Activated CD8-positive, alpha-beta memory T cell treated with anti-CD3 and anti-CD28 coated beads for 48 hours (primary cell): ENCODE results near the gene C20orf144.
A peak's percentile ranks its signal among the peaks of the same experiment; 100 is the strongest.

ENCODE experiments used
- DNase-seq, 3 experiments: peaks; one replicate each; pipeline ENCODE4 v3.0.0-alpha.2; 2020; ENCODE audit warnings: low read depth in 2 of 3, low spot score in 2 of 3

Gene C20orf144

DNA sequence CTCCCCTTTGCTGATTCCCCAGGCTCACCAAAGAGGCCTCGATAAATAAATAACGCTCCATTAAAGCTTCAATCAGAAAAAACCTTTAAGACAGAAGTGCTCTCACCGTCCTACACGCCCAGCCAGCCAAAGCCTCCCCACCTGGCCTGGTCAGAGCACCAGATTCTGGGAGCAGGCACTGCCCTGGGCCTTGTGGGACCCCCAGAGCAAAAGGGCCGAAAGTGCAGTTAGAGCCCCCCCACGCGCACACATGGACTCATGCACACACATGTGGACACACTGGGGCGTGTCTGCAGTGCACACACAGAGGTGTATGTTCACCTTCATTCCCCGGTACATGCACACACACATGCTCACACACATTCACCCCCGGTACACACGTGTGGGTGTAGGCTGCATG lies 14.0 kb downstream of the C20orf144 start:
- DNase-seq, result no peak

DNA sequence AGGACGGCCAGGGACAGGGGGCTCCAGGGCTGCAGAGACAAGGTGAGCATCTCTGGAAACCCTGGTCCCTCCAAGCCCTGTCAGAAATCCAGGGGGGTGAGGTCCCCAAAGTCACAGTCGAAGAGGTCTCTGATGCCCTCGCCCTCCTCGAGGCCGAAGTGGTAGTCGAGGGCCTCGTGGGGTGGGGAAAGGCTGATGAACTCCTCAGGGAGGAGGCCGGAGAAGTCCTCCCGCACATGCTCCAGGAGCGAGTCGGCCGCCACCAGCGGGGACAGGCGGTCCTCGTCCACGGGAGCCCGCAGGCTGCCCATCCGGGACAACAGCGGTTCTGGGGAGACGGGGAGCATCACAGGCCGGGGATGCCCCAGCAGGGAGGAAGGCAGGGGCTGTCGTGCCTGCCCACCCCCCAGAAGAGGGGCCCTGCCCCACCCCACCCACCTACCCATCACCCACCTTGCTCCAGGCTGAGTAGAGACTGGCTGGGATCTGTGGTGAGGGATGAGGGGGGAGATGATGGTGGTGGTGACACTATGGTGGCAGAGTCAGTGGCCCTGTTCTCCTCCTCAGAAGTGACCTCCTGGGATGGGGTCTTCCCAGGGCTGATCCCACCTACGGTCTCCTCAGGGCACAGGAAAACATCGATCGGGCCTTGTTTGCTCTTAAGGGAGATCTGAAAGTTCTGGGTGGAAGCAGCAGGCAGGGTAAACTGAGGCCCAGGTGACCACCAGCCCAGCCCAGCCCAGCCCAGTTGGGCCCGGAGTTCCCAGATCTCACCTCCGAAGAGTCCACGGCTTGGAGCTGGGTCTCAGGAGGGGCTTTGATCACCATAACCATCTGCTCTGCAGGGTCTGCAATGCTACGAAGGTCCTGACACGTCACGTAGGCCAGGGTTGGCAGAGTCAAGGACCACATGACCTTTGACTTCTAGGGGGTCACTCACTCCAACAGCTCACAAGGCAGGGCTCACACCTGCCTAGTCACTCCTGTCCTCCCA lies 14.8 kb downstream of the C20orf144 start:
- DNase-seq, result no peak

- no peak for DNase-seq
Measured at GRCh38 chr20:33677991-33678702, 16.0 kb downstream of the C20orf144 start.

DNA sequence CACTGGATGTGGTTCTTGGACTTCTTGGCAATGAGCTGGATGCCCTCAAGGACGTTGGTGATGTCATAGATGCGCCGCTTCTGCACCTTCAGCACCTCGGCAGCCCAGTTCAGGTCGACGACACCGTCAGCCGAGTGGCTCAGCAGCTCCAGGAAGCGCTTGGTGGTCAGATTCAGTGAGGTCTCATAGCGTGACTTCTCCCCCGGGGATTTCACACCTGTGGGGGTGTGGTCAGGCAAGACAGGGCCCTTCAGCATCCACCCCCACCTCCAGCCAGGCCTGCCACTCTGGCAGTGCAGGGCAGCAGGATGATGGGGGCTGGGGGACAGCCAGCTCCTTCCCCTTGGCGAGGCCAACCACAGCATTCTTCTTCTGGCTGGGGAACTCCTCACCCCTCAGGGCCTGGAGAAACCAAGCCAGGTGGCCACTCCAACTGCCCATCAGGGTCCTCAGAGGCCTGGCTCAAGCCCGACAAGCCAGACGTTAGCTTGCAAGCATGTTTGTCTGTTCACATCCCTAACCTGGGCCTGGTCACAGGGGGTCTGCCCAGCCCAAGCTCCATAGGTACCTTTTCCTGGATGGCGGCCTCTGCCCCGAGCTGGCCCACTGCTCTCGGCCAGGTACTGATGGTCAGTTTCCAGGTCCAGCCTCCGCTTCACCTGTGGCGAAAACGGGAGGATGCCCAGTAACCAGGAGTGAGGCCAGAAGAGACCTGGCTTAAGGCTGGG lies 17.8 kb downstream of the C20orf144 start:
- DNase-seq, result no peak

- no peak for DNase-seq
Measured at GRCh38 chr20:33680686-33681085, 18.6 kb downstream of the C20orf144 start.

- no peak for DNase-seq
Measured at GRCh38 chr20:33681288-33681687, 19.2 kb downstream of the C20orf144 start.

GRCh38 chr20:33681728-33682353 lies 19.7 kb downstream of the C20orf144 start:
- DNase-seq, result no peak

DNA sequence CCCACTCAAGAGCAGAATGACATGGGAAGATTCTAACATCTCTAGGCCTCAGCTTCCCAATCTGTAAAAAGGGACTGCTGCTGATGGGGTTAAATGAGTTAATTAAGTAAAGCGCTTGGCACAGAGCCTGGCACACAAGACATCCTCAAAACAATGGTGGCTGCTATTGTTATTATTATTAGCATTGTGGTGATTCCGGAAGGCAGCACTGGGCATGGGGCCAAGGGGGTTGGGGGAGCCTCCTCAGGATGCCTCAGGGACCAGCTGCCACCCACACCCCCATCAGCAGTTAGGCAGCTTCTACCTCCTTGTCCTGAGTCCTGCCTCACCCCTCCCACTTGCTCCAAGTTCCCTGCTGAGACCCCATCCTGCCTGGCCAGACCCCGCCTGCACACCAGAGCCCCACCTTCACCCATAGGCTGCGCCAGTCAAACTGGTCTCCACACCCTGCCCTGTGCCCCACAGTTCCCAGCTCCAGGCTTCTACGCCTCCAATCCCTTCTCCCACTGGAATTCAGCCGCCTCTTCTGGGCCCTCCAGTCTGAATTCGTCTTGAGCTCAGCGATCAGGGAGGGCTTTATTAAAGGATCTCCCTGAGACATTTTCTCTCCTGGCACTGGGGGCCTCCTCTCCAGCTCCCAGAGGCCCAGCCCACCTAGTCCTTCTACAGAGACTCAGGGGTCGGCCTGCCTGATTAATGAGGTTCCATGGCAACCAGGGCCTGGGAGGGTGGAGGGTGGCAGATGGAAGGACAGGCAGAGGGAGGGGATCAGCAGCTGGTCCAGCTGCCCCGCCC lies 22.6 kb downstream of the C20orf144 start:
- no peak for DNase-seq

DNA sequence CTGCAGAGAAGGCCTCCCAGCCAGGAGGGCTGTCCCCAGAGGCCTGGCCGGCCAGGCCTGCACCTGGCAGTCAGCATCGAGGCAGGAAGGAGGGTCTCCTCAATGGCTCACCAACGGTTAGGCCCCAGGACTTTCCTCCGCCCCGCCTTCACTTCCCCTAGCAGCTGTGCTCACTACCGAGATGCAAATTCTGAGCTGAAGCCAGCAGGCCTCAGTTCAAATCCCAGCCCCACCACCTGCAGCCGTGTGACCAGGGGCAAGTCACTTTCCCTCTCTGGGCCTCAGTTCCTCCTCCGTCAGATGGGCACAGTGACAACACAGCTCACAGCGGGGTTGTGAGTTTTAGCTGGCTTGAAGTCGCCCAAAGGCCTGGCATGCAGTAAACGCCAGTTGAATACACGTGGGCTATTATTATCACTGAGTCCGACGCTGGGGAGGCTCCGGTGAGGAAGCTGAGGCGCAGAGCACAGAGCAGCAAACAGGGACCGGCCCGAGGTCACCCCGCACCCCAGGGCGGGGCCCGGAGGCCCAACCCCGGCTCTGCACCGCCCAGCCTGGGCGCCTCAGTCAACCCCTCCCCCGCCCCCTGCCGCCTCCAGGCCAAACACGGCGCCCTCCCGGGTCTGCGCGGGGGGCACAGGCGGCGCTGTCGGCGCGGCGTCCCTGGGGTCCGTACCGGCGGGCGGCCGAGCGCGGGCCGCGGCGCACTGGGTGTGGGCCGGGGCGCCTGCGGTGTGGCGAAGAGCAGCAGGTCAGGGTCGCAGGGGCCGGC lies 23.4 kb downstream of the C20orf144 start:
- peak in 2 of 3 experiments; percentile 44 to 60 for DNase-seq

GRCh38 chr20:33686100-33686983 lies 24.2 kb downstream of the C20orf144 start, which contains the start of gene E2F1:
Gene E2F1, minus strand, starts transcription at chr20:33686385. Its CDS starts 121 bp downstream, at chr20:33686264.
- peak; percentile 94 to 96 (median 94) for DNase-seq

GRCh38 chr20:33686984-33687366 lies 24.8 kb downstream of the C20orf144 start:
- DNase-seq, result no peak

DNA sequence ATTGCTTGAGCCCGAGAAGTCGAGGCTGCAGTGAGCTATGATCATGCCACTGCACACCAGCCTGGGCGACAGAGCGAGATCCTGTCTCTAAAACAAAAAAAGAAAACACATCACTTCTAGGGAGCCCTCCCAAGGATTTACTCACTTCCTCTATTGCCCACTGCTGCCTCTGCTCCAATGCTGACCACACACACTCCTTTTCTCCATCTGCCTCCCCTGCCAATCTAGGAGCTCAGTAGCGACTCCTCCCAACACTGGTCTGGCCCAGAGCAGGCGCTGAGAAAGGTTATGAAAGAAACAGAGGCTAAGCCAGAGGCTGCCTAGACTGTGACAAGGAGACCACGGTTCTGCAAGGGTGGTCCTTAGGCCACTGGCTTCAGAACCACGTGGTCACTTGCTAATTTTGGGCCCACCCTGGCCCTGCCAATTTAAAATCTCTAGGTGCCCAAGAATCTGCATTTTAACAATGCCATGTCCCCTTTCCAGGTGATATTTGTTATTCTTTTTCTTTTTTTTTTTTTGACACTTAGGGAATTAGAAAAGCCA lies 25.3 kb downstream of the C20orf144 start:
- no peak for DNase-seq

DNA sequence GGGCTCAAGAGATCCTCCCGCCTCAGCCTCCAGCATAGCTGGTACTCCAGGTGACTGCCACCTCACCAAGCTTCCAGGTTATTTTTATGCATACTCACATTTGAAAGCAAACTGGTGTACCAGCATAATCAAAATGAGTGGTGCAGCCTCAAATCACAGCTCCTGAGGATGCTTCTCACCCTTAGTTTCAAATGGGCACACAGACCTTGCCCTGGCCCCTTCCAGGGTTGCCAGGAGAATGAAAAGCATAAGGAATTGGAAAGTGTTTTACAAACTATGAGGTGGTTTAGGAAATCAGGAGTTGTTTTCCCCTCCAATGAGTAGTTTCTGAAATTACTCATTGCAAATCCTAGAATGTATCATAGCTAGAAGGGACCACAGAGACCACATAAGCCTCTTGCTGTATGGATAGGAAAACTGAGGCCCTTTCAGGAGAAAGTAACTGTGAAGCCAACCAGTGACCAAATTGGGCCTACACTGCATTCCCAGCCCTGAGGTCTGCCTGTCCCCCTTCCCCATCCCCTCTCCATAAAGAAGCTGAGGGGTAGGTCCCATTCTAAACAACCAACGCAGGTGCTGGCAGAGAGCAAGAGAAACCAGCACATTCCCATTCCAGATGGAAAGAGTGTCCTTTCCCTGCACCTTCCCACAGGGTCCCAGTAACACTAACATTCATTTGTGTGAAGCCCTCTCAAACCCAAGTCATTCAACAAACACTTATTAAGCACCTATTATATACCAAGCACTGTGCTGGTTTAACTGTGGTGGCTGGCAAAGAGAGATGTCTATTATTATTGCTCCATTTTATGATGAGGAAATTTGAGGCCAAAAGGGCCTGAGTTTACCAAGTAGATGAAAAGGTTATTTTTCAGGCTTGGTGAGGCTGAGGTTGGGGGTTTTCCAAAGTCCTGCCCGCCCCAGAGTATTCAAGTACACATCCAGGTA lies 26.1 kb downstream of the C20orf144 start:
- DNase-seq, result no peak

DNA sequence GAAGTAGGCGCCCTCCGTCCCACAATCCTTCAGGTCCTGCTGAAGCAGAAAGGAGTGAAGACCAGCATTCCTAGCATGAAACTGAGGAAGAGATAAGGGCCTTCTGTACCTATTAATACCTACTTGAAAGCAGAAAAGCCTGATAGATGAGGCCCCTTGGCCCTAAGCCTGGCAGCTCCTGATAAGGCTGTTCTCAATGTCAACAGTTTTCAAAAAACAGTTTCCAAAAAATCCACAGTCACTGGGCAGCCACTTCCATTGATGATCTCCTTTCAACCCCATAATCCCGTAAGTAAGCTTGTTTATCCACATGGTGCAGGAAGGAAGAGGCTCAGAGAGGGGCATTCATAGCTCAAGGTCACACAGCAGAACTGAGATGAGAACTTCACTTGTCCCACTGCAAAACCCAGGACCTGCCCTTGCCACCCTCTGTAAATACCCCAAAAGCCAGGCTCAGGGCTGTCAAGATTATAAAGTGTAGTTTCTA lies 26.9 kb downstream of the C20orf144 start:
- DNase-seq, result no peak

DNA sequence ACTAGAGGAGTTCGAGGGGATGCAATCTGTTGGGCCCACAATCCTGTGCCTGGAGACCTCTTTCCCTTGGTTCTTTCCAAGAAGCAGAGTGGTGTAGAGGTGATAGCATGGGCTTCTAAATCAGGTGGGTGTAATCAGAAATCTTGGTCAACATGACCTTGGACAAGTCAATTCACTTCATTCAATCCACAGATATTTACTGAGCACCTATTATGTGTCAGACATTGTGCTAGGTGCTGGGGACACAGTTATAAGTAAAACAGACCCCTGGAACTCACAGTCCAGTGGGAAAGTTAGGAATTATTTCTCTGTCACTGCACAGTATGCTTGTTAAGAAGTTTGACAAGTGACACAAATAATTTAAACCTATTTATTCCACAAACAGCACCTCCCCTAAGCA lies 27.4 kb downstream of the C20orf144 start:
- DNase-seq, result no peak

DNA sequence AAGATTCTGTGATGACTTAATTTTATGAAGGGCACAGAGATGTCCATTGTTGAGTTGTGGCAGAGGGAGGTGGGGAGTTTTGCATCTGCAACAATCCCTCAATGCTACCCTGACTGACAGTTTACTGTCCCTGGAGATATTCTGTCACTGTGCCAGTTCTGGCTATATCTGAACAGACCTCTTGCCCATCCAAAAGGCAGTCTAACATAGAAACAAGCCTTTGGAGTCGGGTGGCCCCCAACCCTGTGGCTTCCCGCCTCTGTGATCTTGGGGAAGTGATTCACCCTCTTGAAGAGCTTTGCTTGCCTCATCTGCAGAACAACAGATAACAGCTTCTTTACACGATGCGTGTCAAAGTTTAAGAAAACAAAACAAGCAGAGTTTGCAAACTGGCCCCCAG lies 27.8 kb downstream of the C20orf144 start:
- peak in 1 of 3 experiments; percentile 27 for DNase-seq

GRCh38 chr20:33693289-33693688 lies 31.2 kb downstream of the C20orf144 start:
- no peak for DNase-seq
